ENCODE measurements around the gene ZFP2.
"Not testable (repeated sequence)": the region's sequence is repeated elsewhere in the genome, so short reads cannot be mapped to it uniquely, and the experiment has no call there.

Gene ZFP2

GRCh38 chr5:178895615-178896571 is at the start of gene ZFP2:
ZFP2 (plus strand) TSS chr5:178895913; CDS start chr5:178931314, 35,401 bp downstream.
- DNase-seq (ENCODE audit: low read depth in 2 of 2) = peak; percentile 7 to 20

- no peak for DNase-seq (ENCODE audit: low read depth in 2 of 2)
These were observed 46.4 kb upstream of the ZFP2 start for GRCh38 chr5:178849316-178849715.

- no peak for DNase-seq (ENCODE audit: low read depth in 2 of 2)
These were observed 43.8 kb upstream of the ZFP2 start for GRCh38 chr5:178851951-178852350.

- DNase-seq (ENCODE audit: low read depth in 2 of 2) = no peak
These were observed 41.4 kb upstream of the ZFP2 start for GRCh38 chr5:178854284-178854683.

- DNase-seq (ENCODE audit: low read depth in 2 of 2) = peak; percentile 81
These were observed 35.8 kb upstream of the ZFP2 start, which contains the start of gene ZNF354B for GRCh38 chr5:178859625-178860521. ZNF354B (plus strand) TSS chr5:178859953; CDS start chr5:178861048, 1,095 bp downstream.

GRCh38 chr5:178860615-178861014 is 35.1 kb upstream of the ZFP2 start:
- DNase-seq (ENCODE audit: low read depth in 2 of 2) = not testable (repeated sequence)

- DNase-seq (ENCODE audit: low read depth in 2 of 2) = no peak
These were observed 34.1 kb upstream of the ZFP2 start for GRCh38 chr5:178861627-178862026.

GRCh38 chr5:178866946-178867345 is 28.8 kb upstream of the ZFP2 start:
- no peak for DNase-seq (ENCODE audit: low read depth in 2 of 2)

- DNase-seq (ENCODE audit: low read depth in 2 of 2) = no peak
These were observed 26.1 kb upstream of the ZFP2 start for GRCh38 chr5:178869577-178869976.

- no peak for DNase-seq (ENCODE audit: low read depth in 2 of 2)
These were observed 25.3 kb upstream of the ZFP2 start for GRCh38 chr5:178870411-178870810.

- no peak for DNase-seq (ENCODE audit: low read depth in 2 of 2)
These were observed 23.4 kb upstream of the ZFP2 start for GRCh38 chr5:178872302-178872701.

- not testable (repeated sequence) for DNase-seq (ENCODE audit: low read depth in 2 of 2)
These were observed 12.5 kb upstream of the ZFP2 start for GRCh38 chr5:178883115-178883694.

- DNase-seq (ENCODE audit: low read depth in 2 of 2) = no peak
These were observed 11.8 kb upstream of the ZFP2 start for GRCh38 chr5:178883815-178884430.

- no peak for DNase-seq (ENCODE audit: low read depth in 2 of 2)
These were observed 3.6 kb downstream of the ZFP2 start for GRCh38 chr5:178899289-178899688.

- no peak for DNase-seq (ENCODE audit: low read depth in 2 of 2)
These were observed 7.1 kb downstream of the ZFP2 start for GRCh38 chr5:178902849-178903248.

GRCh38 chr5:178931846-178932760 is 36.4 kb downstream of the ZFP2 start:
- no peak for DNase-seq (ENCODE audit: low read depth in 2 of 2)

GRCh38 chr5:178940569-178941360 is 45.1 kb downstream of the ZFP2 start, which contains the start of gene ZNF454:
ZNF454 (plus strand) TSS chr5:178941198; CDS start chr5:178942792, 1,594 bp downstream.
- peak; percentile 90 for DNase-seq (ENCODE audit: low read depth in 2 of 2)

GRCh38 chr5:178941361-178941760 is 45.6 kb downstream of the ZFP2 start:
- DNase-seq (ENCODE audit: low read depth in 2 of 2) = peak in 1 of 2 experiments; percentile 1

GRCh38 chr5:178965465-178966055 is 69.8 kb downstream of the ZFP2 start:
- DNase-seq (ENCODE audit: low read depth in 2 of 2) = no peak
